ENCODE measurements around the gene PPP1R14C.
A peak's percentile ranks its signal among the peaks of the same experiment; 100 is the strongest.

Gene PPP1R14C

GRCh38 chr6:150208611-150209352 lies 65.9 kb downstream of the PPP1R14C start:
- Mint-ChIP-seq H3K27ac (no peak overlapping the region), H3K9me3 (no peaks in the 10 kb centered on the region), H3K4me3 (no peak overlapping the region), H3K27me3 (peaks cover 12% of the 10 kb centered on the region), H3K4me1 (no peaks in the 10 kb centered on the region)
- DNase-seq (no peak), ATAC-seq (no peak)

- DNase-seq = no peak
- Mint-ChIP-seq H3K27me3 (peaks cover 13% of the 10 kb centered on the region), H3K4me1 (no peaks in the 10 kb centered on the region), H3K4me3 (no peak overlapping the region), H3K9me3 (no peaks in the 10 kb centered on the region), H3K27ac (no peak overlapping the region)
- ATAC-seq = no peak
These were observed 66.6 kb downstream of the PPP1R14C start for GRCh38 chr6:150209415-150209814.

- Mint-ChIP-seq H3K4me3 (no peak overlapping the region), H3K27me3 (peaks cover 10% of the 10 kb centered on the region), H3K4me1 (no peaks in the 10 kb centered on the region), H3K27ac (no peak overlapping the region), H3K9me3 (no peaks in the 10 kb centered on the region)
- no peak for DNase-seq
- ATAC-seq = no peak
These were observed 69.1 kb downstream of the PPP1R14C start for GRCh38 chr6:150211700-150212511.

DNA sequence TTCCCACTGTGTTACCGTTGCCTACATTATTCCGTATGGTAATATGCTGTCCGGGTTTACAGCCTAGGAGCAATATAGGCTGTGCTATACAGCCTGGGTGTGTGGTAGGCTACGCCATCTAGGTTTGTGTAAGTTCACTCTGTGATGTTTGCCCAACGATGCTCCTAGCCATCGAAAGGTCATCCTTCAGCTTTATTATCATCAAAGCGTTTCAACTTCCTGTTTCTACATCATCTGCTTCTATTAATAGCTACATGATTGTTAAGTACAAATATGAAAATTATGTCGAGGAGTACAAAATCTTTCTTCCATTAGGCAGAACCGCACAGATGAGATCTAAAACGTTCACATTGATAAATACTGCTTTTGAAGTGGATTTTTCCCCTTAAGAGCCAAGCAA lies 69.9 kb downstream of the PPP1R14C start:
- DNase-seq (no peak), ATAC-seq (no peak)
- no peak overlapping the region for H3K27ac Mint-ChIP-seq
- no peaks in the 10 kb centered on the region for H3K9me3 Mint-ChIP-seq
- no peaks in the 10 kb centered on the region for H3K4me1 Mint-ChIP-seq
- H3K4me3 Mint-ChIP-seq = no peak overlapping the region
- peaks cover 10% of the 10 kb centered on the region for H3K27me3 Mint-ChIP-seq

- H3K27me3 Mint-ChIP-seq = peaks cover 10% of the 10 kb centered on the region
- ATAC-seq = no peak
- no peak overlapping the region for H3K4me3 Mint-ChIP-seq
These were observed 70.5 kb downstream of the PPP1R14C start for GRCh38 chr6:150213301-150213700.

GRCh38 chr6:150214310-150214709 lies 71.5 kb downstream of the PPP1R14C start:
- DNase-seq (no peak), ATAC-seq (no peak)
- Mint-ChIP-seq H3K27me3 (peaks cover 10% of the 10 kb centered on the region), H3K27ac (peak overlapping the region in 1 of 2 donors; percentile 20), H3K4me1 (no peaks in the 10 kb centered on the region), H3K9me3 (no peaks in the 10 kb centered on the region), H3K4me3 (no peak overlapping the region)

More at GRCh38 chr6:150213301-150213700, 70.5 kb downstream of the PPP1R14C start:
- Mint-ChIP-seq H3K4me1 (no peaks in the 10 kb centered on the region), H3K9me3 (no peaks in the 10 kb centered on the region), H3K27ac (no peak overlapping the region)
- DNase-seq = no peak

DNA sequence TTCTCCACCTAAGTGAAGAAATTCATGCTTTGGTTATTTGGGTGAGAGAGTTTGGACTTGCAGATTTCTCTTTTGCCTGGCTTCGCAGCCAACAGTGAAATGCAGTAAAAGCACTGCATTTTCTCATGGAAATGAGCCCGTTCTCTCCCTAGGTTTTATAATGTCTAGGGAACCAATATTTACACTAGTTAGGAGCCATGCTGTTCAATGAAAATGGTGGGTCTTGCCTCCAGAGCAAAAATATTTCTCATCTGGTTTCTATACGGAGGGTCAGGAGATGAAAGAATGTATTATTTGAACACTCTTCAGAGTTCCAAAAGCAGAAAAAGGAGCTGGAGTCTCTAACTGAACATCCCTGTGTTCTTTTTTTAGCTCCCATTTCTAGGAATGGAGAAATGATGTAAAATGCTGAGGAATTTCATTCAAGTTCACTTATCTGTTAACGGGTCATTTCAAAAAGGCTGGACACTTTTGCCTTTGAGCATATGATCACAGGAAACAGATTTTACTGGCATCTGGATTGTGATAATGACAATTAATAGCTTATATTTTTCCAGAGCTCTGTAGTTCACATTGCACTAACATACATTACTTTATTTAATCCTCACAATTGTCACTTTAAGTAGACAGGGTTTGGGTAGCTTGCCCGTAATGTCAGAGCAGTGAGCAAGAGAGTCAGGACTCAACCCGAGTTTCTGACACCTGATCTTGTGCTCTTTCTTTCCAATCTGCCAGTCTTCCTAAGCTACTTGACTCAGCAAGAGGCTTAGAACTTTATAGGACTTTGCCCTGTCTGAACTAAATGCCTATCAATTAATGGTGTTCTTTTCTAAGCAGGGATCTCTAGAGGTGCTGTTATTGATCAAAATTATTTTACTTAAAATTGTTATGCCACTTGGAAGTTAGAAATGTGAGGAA lies 78.0 kb downstream of the PPP1R14C start:
- no peak overlapping the region for H3K4me3 Mint-ChIP-seq
- DNase-seq = no peak
- H3K27ac Mint-ChIP-seq = peak overlapping the region in 1 of 2 donors; percentile 37
- ATAC-seq = no peak
- no peaks in the 10 kb centered on the region for H3K9me3 Mint-ChIP-seq
- H3K4me1 Mint-ChIP-seq = no peaks in the 10 kb centered on the region
- peaks cover 23% of the 10 kb centered on the region for H3K27me3 Mint-ChIP-seq

DNA sequence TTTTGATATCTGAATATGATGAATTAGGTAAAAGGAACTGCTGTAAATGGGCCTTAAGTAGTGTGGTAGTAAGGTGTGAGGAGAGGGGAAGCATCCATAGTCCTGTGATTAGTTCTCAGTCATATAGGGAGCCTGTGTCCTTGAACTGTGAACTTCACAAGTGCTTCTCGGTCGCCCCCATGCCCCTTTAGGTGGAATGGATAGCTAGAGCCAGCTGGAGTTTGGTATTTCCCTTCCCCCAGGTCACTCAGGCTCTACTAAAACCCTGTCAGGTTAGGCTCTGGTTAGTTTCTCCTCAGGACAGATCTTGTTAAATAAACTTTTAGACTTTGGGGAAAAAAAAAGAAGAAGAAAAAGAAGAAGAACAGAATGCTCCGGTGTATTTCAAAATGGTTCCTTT lies 82.0 kb downstream of the PPP1R14C start:
- no peaks in the 10 kb centered on the region for H3K9me3 Mint-ChIP-seq
- H3K4me3 Mint-ChIP-seq = no peak overlapping the region
- ATAC-seq = no peak
- H3K27me3 Mint-ChIP-seq = peaks cover 25% of the 10 kb centered on the region
- H3K4me1 Mint-ChIP-seq = no peaks in the 10 kb centered on the region
- DNase-seq = no peak
- no peak overlapping the region for H3K27ac Mint-ChIP-seq

- H3K4me1 Mint-ChIP-seq = no peaks in the 10 kb centered on the region
- H3K27ac Mint-ChIP-seq = no peak overlapping the region
- no peak for DNase-seq
- H3K9me3 Mint-ChIP-seq = no peaks in the 10 kb centered on the region
- H3K4me3 Mint-ChIP-seq = no peak overlapping the region
- H3K27me3 Mint-ChIP-seq = peaks cover 35% of the 10 kb centered on the region
- ATAC-seq = no peak
These were observed 84.4 kb downstream of the PPP1R14C start for GRCh38 chr6:150227281-150227680.

DNA sequence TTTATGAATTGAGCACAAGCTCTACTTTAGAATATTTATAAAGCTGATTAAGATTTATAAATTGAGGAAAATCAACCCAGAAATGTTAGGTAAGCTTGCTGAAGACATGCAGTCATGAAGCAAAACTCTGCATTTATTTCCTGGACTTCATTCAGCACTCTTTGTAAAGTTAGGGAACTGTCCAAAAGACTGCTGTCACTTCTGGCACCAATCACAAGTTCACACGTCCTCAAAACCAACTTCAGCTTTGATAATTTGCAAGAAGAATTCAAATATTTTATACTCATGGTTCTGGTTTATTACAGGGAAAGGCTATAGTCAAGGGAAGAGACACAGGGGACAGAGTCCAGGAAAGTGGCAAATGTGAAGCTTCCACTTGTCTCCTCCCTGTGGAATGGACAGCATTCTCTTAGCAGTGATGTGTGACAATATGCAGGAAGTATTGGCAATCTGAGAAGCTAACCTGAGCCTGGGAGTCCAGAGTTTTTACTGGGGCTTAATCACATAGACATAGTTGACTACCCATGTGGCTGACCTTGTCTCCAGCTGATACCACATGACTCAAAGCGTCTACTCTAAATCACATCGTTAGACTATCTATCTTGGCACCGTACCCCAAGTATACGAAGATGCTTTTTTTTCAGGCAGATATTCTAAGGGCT lies 85.4 kb downstream of the PPP1R14C start:
- peaks cover 4% of the 10 kb centered on the region for H3K4me1 Mint-ChIP-seq
- H3K27me3 Mint-ChIP-seq = peaks cover 35% of the 10 kb centered on the region
- H3K9me3 Mint-ChIP-seq = peaks cover 0 to 7% of the 10 kb centered on the region in 2 donors
- H3K4me3 Mint-ChIP-seq = no peak overlapping the region
- no peak for ATAC-seq
- DNase-seq = no peak
- no peak overlapping the region for H3K27ac Mint-ChIP-seq

DNA sequence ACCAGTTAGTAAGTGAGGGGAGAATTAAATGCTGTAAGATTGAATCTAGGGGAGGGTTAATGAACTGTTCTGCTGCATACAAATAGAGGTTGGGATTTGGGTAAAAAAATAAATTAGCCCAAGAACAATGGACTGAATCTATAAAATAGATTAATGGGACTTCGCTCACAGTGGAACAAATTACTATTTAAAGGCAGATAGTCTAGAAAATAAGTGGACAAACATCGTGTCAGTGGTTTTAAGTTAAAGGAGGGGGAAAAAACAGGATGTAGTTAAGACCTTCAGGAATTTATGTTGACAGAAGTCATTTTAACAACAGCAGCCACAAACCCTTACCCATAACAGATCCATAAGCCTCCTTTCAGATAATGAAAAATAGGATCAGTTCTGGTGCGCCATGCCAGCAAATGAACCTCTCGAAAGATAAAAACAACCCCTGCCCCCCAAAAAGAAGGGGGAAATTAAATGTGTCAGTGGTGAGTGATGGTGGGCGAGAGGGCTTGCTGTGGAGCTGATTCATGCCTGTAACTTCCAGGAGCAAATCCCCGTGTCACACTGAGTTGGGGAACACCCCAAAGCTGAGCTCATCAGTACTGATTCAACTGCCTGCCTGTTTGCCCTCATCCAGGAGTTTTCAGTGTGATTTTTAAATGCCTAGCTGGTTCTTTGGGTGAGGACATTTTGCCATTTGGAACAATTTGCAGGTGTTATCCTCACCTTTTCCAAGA lies 86.8 kb downstream of the PPP1R14C start:
- no peak for DNase-seq
- Mint-ChIP-seq H3K4me1 (peaks cover 4% of the 10 kb centered on the region), H3K27ac (no peak overlapping the region), H3K4me3 (no peak overlapping the region), H3K9me3 (peaks cover 0 to 7% of the 10 kb centered on the region in 2 donors), H3K27me3 (peaks cover 21% of the 10 kb centered on the region)
- no peak for ATAC-seq

- Mint-ChIP-seq H3K4me3 (no peak overlapping the region), H3K9me3 (peaks cover 0 to 7% of the 10 kb centered on the region in 2 donors), H3K27ac (no peak overlapping the region), H3K4me1 (peaks cover 4% of the 10 kb centered on the region), H3K27me3 (peaks cover 16% of the 10 kb centered on the region)
- ATAC-seq (no peak), DNase-seq (no peak)
These were observed 87.3 kb downstream of the PPP1R14C start for GRCh38 chr6:150230164-150230561.

DNA sequence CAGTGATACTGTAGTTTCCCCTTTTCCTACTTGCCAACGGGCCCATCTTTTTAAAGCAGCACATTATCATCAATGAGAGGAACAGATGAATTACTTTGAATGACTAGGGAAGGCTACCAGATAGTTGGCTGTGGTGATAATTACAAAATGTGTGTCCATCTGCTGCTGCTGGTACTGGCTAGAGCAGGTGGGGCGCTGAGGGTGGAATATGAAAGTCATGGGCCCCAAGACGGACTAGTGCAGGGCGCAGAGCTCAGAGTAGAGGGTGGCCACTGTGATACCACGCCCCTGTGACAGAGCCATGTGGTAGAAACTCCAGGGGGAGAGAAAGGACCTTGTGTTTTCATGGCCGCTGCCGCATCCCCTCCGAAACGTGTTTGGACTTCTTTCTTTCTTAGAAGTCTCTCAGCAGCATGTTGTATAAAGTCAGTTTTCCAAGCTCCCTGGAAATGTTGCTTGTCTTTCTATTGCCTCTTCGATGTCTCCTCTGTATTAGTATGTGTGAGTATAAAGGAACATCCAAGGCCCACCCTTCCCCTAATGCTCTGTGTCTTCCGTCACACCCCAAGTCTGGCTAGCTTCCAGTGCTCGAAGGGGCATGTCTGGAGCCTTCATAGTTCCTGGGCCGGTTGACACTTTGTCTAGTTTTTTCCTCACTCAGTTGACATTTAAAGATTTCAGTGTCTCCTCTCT lies 88.1 kb downstream of the PPP1R14C start:
- Mint-ChIP-seq H3K4me3 (no peak overlapping the region), H3K9me3 (peaks cover 0 to 7% of the 10 kb centered on the region in 2 donors), H3K27ac (no peak overlapping the region), H3K27me3 (peaks cover 14% of the 10 kb centered on the region), H3K4me1 (peaks cover 4% of the 10 kb centered on the region)
- ATAC-seq = no peak
- DNase-seq = no peak

DNA sequence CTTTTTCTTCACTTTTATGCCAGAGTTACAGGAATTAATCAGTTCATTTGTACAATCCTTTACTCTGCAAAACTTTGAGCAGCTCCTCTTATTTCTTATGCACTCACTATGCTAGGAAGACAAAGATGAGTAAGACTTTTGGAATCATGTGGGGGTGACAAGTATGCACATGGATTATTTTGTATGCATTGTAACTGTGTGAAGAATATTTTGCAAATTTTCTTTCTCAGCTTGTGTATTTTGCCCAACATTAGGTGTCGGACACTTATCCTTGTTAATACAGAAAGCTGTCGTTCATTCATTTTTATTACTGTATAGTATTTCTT lies 88.6 kb downstream of the PPP1R14C start:
- DNase-seq (no peak), ATAC-seq (no peak)
- H3K27ac Mint-ChIP-seq = no peak overlapping the region
- peaks cover 19% of the 10 kb centered on the region for H3K27me3 Mint-ChIP-seq
- peaks cover 4% of the 10 kb centered on the region for H3K4me1 Mint-ChIP-seq
- H3K4me3 Mint-ChIP-seq = no peak overlapping the region
- peaks cover 0 to 7% of the 10 kb centered on the region in 2 donors for H3K9me3 Mint-ChIP-seq

All from stimulated activated naive CD8-positive, alpha-beta T cell treated with anti-CD3 and anti-CD28 coated beads, Interleukin-15, amount 100 ng/mL, for 72 hours (primary cell).